ENCODE data around the gene PPP6R2.

- TF ChIP-seq, protein P1, sequence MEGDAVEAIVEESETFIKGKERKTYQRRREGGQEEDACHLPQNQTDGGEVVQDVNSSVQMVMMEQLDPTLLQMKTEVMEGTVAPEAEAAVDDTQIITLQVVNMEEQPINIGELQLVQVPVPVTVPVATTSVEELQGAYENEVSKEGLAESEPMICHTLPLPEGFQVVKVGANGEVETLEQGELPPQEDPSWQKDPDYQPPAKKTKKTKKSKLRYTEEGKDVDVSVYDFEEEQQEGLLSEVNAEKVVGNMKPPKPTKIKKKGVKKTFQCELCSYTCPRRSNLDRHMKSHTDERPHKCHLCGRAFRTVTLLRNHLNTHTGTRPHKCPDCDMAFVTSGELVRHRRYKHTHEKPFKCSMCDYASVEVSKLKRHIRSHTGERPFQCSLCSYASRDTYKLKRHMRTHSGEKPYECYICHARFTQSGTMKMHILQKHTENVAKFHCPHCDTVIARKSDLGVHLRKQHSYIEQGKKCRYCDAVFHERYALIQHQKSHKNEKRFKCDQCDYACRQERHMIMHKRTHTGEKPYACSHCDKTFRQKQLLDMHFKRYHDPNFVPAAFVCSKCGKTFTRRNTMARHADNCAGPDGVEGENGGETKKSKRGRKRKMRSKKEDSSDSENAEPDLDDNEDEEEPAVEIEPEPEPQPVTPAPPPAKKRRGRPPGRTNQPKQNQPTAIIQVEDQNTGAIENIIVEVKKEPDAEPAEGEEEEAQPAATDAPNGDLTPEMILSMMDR (IDR thresholded peaks at IDR 0.05) = no peak
- no peak for TF ChIP-seq EP300 (IDR thresholded peaks at IDR 0.05)
- TF ChIP-seq POLR2A (IDR thresholded peaks at IDR 0.05) = no peak
- TF ChIP-seq POLR2AphosphoS5 (IDR thresholded peaks at IDR 0.05) = no peak
These were observed 71.5 kb downstream of the PPP6R2 start for GRCh38 chr22:50414476-50415248.
